ENCODE measurements around the gene ZMYND8. TPM values are rescaled to one million over a fixed set of nuclear protein-coding genes. Genes with fewer than 3 reads are reported as not detected.
A peak's percentile ranks its signal among the peaks of the same experiment; 100 is the strongest.
"Not testable (repeated sequence)": the region's sequence is repeated elsewhere in the genome, so short reads cannot be mapped to it uniquely, and the experiment has no call there.

Gene ZMYND8
- total RNA-seq, 1 donor from 2014 or later, result 13.8 TPM

GRCh38 chr20:47215653-47216397, 140.7 kb downstream of the ZMYND8 start:
- DNase-seq (ENCODE audit: low spot score), result no peak
- ATAC-seq, result no peak

- ATAC-seq, result no peak
- DNase-seq (ENCODE audit: low spot score), result no peak
Observed at GRCh38 chr20:47213966-47214365, 142.5 kb downstream of the ZMYND8 start.

DNA sequence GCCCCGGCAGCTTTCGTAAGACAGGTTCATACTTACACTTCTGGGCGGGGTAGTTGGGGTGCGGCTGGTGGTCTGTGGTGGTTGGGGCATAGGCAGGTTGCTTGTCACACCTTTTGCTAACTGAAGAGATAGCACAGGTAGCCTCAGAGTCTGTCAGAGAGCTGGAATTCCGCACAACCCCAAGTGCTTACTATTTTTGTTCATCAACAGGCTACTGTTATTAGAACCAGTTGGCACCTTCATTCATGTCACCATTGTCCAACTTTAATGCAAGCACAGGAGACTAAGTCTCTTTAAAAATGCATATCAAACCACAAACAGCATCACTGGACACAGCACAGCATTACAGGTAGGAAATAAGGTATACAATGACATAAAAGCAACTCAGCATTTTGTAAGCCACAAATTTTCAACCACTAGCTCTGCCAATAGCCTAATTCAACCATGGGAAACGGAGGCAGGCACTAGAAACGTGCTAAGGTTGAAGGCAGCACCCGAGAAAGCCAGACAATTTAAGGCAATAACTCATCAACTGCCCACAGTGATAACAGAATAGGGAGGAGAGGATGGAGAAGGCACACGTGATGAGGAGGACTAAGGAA, 143.8 kb downstream of the ZMYND8 start:
- DNase-seq (ENCODE audit: low spot score), result no peak
- no peak for ATAC-seq

DNA sequence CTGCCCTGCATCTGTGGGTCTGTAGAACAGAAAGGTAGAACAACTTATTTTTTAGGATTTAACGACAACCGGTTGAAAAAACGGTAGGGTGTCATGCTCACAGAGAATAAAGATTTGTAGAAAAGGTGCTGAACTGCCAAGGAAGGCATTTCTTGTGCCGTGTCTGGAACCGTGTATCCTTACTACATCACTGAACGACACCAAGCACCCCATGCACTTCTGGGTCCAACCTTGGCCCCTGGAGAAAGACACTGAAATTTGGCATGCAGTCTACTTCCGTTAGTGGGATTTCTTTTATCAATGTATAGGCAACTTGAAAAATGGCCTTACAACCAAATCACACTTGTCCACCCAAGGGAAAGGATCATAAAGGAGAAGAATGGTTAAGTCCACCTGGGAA, 145.5 kb downstream of the ZMYND8 start:
- no peak for DNase-seq (ENCODE audit: low spot score)
- ATAC-seq, result no peak

DNA sequence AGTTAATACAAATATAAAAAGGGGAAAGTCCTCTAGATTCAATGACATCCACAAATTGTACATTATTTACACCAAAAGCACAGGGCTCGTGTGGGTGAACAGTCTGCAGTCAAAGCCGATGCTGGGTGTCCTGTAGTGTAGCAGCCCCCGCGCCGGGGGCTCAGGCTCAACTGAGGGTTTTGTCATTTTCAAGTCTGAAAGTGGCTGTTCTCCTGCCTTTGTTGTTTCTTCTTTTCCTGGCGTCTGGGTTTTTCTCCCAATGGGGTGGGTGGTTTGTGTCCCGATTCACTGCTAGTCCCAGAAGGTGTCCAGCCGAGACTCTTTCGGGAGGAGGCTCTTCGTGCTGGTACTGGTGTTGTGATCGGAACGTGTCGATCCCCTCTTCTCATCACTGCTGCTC, 146.0 kb downstream of the ZMYND8 start:
- ATAC-seq, result no peak

GRCh38 chr20:47209982-47210381, 146.5 kb downstream of the ZMYND8 start:
- no peak for ATAC-seq
- DNase-seq (ENCODE audit: low spot score), result no peak

More for the DNA sequence above, 146.0 kb downstream of the ZMYND8 start:
- DNase-seq (ENCODE audit: low spot score), result no peak

GRCh38 chr20:47208534-47209174, 147.8 kb downstream of the ZMYND8 start:
- no peak for ATAC-seq
- no peak for DNase-seq (ENCODE audit: low spot score)

DNA sequence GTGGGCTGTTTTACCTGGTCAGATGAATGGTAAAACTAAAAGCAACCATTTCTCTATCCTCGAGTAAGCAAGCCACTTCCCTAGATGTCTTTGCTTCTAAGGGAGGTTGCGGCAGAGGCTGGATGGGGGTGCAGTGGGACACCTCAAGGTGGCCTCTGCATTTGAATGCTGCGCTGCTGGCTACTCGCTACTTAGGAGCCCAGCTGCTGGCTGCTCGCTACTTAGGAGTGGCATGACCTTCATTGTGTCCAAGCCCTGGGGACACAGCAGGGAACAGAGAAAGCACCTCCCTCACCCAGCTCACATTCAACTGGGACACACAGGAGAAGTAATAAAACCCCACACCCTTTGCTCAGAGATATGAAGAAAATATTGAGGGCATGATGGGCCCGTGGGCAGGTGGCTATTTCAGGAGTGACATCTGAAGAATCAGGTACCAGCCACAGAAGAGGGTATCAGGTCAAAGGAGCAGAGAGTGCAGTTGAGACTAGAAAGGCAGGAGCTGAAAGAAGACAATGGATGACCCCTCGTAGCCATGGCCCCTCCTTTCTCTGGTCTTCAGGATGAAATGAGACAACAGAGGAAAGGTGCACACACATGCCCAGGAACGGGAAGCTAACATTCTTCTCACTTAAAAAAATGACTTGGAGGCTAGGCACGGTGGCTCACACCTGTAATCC, 149.4 kb downstream of the ZMYND8 start:
- ATAC-seq (no peak), DNase-seq (ENCODE audit: low spot score) (no peak)

- not testable (repeated sequence) for ATAC-seq; DNase-seq (ENCODE audit: low spot score)
Observed at GRCh38 chr20:47206552-47206951, 149.9 kb downstream of the ZMYND8 start.

DNA sequence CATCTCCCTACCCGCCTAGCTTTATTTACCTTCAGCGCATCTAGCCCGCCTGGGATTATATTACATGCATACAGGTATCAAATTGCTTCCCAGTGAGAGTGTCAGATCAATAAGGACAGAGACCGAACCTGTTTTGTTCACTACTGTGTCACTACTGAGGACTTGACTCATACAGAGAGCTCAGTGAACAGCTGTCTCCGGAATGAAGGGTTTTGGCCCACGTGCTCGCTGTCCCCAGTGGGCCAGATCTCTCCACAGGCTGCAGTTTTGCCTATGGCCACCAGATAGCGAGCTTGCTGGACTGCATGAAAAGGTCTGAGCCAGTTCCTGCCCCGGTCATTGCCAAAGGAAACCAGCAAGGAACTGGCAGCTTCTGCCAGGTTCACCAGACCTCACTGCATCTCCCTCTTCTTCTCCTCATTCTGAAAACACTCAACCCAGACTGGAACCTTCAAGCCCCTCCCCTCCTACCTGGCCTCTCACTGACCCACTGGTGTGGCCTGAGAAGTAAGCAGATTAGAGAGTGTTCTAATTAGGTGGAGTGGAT, 150.8 kb downstream of the ZMYND8 start:
- peak; percentile 71 for DNase-seq (ENCODE audit: low spot score)
- ATAC-seq, result peak; percentile 94

DNA sequence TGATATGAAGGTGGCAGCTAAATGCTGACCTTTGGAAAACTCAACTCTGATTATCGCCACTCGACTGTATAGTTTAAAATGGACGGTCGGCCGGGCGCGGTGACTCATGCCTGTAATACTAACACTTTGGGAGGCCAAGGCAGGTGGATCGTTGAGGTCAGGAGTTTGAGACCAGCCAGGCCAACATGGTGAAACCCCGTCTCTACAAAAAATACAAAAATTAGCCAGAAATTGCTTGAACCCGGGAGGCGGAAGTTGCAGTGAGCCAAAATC, 151.7 kb downstream of the ZMYND8 start:
- not testable (repeated sequence) for DNase-seq (ENCODE audit: low spot score)

DNA sequence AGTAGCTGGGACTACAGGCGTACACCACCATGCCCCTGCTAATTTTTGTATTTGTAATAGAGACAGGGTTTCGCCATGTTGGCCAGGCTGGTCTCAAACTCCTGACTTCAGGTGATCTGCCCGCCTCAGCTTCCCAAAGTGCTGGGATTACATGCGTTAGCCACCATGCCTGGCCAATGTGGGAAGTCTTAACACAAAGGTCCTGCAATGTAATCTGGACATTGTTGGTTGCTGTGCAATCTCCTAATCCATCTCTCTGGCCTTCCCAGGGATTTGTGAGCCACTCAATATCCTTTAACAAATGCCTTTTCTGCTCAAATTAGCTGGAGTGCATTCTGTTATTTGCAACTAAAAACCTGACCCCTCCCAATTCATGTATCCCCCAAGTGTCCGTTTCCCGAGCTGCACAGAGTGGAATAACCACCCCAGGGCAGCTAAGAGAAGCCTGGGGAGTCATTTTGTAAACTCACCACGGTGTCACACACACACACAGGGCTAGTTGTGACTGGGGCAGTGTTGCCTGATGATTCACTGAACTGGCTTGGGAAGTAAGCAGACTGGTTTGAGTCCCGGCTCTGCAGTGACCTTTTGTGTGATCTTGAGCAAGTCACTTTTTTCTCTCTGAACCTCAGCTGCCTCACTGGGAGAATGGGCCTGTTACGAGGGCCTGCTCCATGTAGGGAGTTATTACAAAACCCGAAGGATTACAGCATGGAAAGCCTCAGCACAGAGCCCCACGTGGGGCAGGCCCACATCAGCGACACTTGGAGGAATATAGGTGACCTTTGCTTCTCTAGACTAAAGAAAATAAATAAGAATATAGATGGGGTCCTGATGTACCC, 152.3 kb downstream of the ZMYND8 start:
- ATAC-seq (no peak), DNase-seq (ENCODE audit: low spot score) (no peak)

More for the DNA sequence above, 151.7 kb downstream of the ZMYND8 start:
- not testable (repeated sequence) for ATAC-seq

GRCh38 chr20:47202733-47203667, 153.5 kb downstream of the ZMYND8 start:
- no peak for ATAC-seq
- no peak for DNase-seq (ENCODE audit: low spot score)

GRCh38 chr20:47201074-47201730, 155.3 kb downstream of the ZMYND8 start:
- ATAC-seq, result no peak
- DNase-seq (ENCODE audit: low spot score), result no peak

- DNase-seq (ENCODE audit: low spot score), result no peak
- no peak for ATAC-seq
Observed at GRCh38 chr20:47198996-47199552, 157.4 kb downstream of the ZMYND8 start.

GRCh38 chr20:47198254-47198671, 158.2 kb downstream of the ZMYND8 start:
- DNase-seq (ENCODE audit: low spot score) (no peak), ATAC-seq (no peak)

DNA sequence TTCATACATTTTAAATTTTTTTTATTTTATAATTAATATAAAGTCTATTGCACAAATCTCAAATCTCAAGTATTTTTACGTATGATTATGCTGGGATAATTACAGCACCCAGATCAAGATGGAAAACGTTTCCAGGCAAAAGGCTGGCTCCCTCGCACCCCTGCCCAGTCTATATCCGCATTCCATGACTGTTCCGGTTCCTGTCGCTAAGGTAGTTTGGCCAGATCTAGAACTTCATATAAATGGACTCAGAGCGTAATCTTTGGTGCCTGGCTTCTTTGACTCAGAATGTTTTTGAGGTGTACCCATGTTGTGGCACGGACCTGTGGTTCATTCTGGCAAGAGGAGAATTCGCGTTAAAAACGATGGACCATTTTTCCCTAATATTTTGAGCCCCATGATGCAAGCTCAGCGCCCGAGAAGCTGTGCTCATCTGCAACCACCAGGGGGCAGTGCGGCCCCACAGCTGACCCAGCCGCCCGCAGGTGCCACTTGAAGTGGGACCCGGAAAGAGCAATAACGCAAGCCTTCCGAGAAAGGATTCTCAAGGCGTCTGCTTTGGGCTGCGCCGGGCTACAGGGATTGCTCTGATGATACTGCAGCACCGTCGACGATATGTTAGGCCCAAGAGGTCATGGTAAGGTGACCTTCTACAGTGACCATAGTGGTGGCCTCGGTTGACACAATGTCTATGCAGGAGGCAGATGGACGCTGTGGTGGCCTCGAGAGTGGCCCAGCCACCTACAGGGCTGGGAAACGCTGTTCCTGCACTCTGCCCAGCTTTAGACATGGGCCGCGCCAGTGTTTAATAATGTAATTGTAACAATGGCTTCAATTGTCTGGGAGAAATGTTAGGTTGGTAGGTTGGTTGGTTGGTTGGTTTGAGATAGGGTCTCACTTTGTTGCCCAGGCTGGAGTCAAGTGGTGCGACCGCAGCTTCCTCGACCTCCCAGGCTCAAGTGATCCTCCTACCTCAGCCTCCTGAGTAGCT, 160.1 kb downstream of the ZMYND8 start:
- ATAC-seq, result peak; percentile 91
- DNase-seq (ENCODE audit: low spot score), result peak; percentile 76

All from left lobe of liver (tissue), 2 donors.